GM19193 (cell line): ENCODE results near the gene NDUFV2.

ENCODE experiments used
- POLR2A ChIP-seq: IDR thresholded peaks from 4 replicates; pipeline ENCODE4 v1.6.1; 2011; ENCODE audit not compliant: insufficient read depth, insufficient read length; ENCODE audit errors: extremely low read depth

The NDUFV2 gene

GRCh38 chr18:9082711-9083510 lies 19.6 kb upstream of the NDUFV2 start:
- no peak for TF ChIP-seq POLR2A

GRCh38 chr18:9086015-9086414 lies 16.5 kb upstream of the NDUFV2 start:
- no peak for TF ChIP-seq POLR2A

GRCh38 chr18:9086624-9087023 lies 15.9 kb upstream of the NDUFV2 start:
- no peak for TF ChIP-seq POLR2A

- no peak for TF ChIP-seq POLR2A
These were observed 15.4 kb upstream of the NDUFV2 start for GRCh38 chr18:9087144-9087543.

- TF ChIP-seq POLR2A: no peak
These were observed 14.2 kb upstream of the NDUFV2 start for GRCh38 chr18:9088252-9088651.

- TF ChIP-seq POLR2A: no peak
These were observed 11.9 kb upstream of the NDUFV2 start for GRCh38 chr18:9090578-9090977.

DNA sequence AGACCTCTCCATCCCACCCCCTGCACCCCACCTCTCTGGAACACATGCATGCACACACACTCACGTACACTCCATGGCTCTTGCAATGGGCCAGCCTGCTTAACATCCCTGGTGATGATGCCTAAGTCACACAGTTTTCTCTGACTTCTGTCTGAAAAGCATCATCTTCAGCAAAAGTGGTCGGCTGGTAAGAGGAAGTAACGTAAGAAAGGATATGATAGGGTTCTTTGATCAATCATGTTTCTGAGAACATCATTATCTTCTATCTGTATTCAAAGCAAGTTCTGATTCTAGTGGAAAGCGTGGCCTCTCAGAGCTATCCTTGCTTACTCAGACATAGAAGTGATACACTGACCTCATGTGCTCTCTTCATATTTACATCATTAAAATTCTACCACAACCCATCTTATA lies 11.4 kb upstream of the NDUFV2 start:
- TF ChIP-seq POLR2A: no peak

DNA sequence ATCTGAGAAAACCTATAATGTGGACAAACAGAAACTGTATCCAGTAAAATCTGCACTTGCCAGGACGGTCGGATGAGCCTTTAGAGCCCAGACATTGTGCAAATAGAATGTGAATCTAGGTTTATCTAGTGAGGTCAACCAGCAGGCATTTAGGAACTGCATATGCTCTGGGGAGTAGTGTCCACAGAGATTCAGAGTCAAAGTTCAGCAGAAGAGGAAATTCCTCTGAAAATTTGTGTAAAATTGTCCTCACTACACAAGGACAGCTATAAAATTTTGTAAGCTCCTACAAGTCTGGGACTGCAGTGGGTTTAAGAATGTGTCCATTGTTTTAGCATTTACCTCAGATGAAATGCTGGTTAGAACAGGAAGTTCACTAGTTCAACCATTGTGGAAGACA lies 9.8 kb upstream of the NDUFV2 start:
- no peak for TF ChIP-seq POLR2A

- no peak for TF ChIP-seq POLR2A
These were observed 7.9 kb upstream of the NDUFV2 start for GRCh38 chr18:9094307-9095226.

GRCh38 chr18:9095297-9096006 lies 7.0 kb upstream of the NDUFV2 start:
- peak; percentile 55 for TF ChIP-seq POLR2A

DNA sequence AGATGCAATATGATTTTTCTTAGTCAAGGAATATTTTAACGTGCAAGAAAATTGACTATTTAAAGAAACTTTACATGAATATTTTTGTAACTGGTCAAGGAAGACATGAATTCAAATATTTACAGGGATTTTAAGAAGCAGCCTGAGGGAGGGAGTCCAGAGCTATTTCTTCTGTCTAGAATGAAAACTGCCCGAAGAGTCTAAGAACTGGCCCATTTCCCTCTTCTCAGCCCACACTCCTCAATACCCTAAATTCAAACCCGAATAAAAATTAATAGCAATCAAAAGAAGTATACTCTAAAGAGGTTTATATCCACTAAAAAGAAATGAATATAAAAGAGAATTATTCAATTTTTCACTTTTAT lies 6.5 kb upstream of the NDUFV2 start:
- TF ChIP-seq POLR2A: no peak

- no peak for TF ChIP-seq POLR2A
These were observed 5.8 kb upstream of the NDUFV2 start for GRCh38 chr18:9096685-9097084.

DNA sequence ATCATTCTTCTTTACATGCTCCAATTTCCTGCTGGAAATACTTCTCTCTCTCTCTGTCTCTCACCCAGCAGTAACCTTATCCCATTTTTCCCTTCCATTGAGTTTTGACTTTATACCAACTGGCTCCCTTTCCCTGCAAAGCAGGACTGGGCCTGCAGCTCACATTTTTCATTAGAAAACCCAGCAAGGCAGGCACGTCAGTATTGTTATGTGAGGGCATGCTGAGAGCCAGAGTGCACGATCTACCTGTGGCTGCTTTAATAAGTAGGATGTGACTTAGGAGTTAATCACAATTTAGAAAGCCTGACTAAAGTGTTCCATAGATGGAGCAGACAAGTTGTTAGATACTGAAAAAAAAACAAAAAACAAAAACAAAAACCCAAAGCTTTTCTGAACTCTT lies 5.2 kb upstream of the NDUFV2 start:
- no peak for TF ChIP-seq POLR2A

DNA sequence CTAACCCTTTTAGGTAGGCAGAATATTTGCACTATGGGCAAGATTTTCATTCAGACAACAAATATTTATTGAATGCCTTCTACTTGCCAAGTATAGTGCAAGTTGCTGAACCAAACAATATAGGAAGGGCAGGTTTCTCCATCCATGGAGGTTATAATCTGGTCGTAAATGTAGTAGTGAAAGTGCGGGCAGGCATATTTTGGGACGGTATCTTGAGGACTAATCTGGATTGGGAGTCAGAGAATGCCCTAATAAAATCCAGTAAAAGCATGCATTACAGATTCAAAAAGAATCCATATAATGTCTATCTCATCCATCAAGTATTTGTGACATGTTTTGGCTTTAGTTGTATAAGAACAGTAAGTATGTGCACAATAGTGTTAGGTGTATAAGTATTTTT lies 1.7 kb upstream of the NDUFV2 start:
- TF ChIP-seq POLR2A: no peak
